ENCODE results near the gene CERS6. TPM values are rescaled to one million over a fixed set of nuclear protein-coding genes. Genes with fewer than 3 reads are reported as not detected.

CERS6 gene
- total RNA-seq, 1 experiment from 2014 or later = 17.3 TPM

DNA sequence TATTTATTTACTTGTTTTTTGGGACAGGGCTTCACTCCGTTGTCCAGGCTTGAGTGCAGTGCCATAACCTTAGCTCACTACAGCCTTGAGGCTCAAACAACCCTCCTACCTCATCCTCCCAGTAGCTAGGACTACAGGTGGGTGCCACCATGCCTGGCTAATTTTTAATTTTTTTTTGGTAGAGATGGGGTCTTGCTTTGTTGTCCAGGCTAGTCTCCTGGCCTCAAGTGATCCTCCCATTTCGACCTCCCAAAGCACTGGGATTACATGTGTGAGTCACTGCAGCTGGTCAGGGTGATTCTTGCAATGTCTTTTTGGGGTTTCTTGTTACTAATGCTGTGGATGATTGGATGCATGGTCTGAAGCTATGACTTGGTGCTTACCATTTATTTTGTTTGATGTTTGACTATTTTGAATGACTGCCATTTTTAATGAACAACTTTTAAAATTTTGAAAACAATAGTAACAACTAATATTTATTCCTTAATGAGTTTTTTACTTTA lies 6.5 kb downstream of the CERS6 start (continued):
- TF ChIP-seq, protein P1, sequence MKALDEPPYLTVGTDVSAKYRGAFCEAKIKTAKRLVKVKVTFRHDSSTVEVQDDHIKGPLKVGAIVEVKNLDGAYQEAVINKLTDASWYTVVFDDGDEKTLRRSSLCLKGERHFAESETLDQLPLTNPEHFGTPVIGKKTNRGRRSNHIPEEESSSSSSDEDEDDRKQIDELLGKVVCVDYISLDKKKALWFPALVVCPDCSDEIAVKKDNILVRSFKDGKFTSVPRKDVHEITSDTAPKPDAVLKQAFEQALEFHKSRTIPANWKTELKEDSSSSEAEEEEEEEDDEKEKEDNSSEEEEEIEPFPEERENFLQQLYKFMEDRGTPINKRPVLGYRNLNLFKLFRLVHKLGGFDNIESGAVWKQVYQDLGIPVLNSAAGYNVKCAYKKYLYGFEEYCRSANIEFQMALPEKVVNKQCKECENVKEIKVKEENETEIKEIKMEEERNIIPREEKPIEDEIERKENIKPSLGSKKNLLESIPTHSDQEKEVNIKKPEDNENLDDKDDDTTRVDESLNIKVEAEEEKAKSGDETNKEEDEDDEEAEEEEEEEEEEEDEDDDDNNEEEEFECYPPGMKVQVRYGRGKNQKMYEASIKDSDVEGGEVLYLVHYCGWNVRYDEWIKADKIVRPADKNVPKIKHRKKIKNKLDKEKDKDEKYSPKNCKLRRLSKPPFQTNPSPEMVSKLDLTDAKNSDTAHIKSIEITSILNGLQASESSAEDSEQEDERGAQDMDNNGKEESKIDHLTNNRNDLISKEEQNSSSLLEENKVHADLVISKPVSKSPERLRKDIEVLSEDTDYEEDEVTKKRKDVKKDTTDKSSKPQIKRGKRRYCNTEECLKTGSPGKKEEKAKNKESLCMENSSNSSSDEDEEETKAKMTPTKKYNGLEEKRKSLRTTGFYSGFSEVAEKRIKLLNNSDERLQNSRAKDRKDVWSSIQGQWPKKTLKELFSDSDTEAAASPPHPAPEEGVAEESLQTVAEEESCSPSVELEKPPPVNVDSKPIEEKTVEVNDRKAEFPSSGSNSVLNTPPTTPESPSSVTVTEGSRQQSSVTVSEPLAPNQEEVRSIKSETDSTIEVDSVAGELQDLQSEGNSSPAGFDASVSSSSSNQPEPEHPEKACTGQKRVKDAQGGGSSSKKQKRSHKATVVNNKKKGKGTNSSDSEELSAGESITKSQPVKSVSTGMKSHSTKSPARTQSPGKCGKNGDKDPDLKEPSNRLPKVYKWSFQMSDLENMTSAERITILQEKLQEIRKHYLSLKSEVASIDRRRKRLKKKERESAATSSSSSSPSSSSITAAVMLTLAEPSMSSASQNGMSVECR (CRISPR knock-in tag; IDR thresholded peaks at IDR 0.05; ENCODE audit: borderline replicate concordance) = no peak

- no peak for DNase-seq (ENCODE audit: low spot score)
These were observed 9.5 kb downstream of the CERS6 start for GRCh38 chr2:168465594-168465993.

GRCh38 chr2:168466190-168466737 lies 10.2 kb downstream of the CERS6 start:
- Mint-ChIP-seq H3K4me3 (no peak overlapping the region), H3K4me1 (peaks cover 69% of the 10 kb centered on the region), H3K9me3 (no peaks in the 10 kb centered on the region), H3K36me3 (no peaks in the 10 kb centered on the region), H3K27me3 (ENCODE audit: low read depth) (peaks cover 19% of the 10 kb centered on the region), H3K27ac (no peak overlapping the region)
- ATAC-seq = no peak
- ChIA-PET POLR2A (interaction anchor here (0.8 kb wide), 1 partner anchor 35 kb away, joined by 4 read pairs; no protein-coding TSS in a partner anchor), CTCF (interaction anchor here (0.9 kb wide), 1 partner anchor 28 kb away, joined by 3 read pairs; no protein-coding TSS in a partner anchor)
- DNase-seq (ENCODE audit: low spot score) = no peak
- TF ChIP-seq ESRRA (CRISPR knock-in tag; IDR thresholded peaks at IDR 0.05; ENCODE audit: borderline replicate concordance) (no peak), TCF7 (CRISPR knock-in tag; IDR thresholded peaks at IDR 0.05; ENCODE audit: low read depth) (no peak), ZNF138 (CRISPR knock-in tag; conservative IDR thresholded peaks at IDR 0.05) (no peak), NFYB (CRISPR knock-in tag; conservative IDR thresholded peaks at IDR 0.05; ENCODE audit: low read depth) (no peak), ZNF532 (CRISPR knock-in tag; IDR thresholded peaks at IDR 0.05; ENCODE audit: borderline replicate concordance) (no peak), CREB1 (CRISPR knock-in tag; IDR thresholded peaks at IDR 0.05) (no peak), FOXP1 (CRISPR knock-in tag; IDR thresholded peaks at IDR 0.05; ENCODE audit: borderline replicate concordance) (no peak), IRF2 (CRISPR knock-in tag; IDR thresholded peaks at IDR 0.05; ENCODE audit: borderline replicate concordance, low read depth) (no peak), JUN (CRISPR knock-in tag; IDR thresholded peaks at IDR 0.05) (no peak)
- TF ChIP-seq, protein P2, sequence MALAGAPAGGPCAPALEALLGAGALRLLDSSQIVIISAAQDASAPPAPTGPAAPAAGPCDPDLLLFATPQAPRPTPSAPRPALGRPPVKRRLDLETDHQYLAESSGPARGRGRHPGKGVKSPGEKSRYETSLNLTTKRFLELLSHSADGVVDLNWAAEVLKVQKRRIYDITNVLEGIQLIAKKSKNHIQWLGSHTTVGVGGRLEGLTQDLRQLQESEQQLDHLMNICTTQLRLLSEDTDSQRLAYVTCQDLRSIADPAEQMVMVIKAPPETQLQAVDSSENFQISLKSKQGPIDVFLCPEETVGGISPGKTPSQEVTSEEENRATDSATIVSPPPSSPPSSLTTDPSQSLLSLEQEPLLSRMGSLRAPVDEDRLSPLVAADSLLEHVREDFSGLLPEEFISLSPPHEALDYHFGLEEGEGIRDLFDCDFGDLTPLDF (CRISPR knock-in tag; IDR thresholded peaks at IDR 0.05) = no peak

More at GRCh38 chr2:168465594-168465993, 9.5 kb downstream of the CERS6 start:
- Mint-ChIP-seq H3K4me3 (no peak overlapping the region), H3K27me3 (ENCODE audit: low read depth) (peaks cover 16% of the 10 kb centered on the region), H3K27ac (no peak overlapping the region), H3K4me1 (peaks cover 63% of the 10 kb centered on the region), H3K9me3 (no peaks in the 10 kb centered on the region), H3K36me3 (no peaks in the 10 kb centered on the region)
- ChIA-PET POLR2A (interaction anchor here (0.8 kb wide), 1 partner anchor 34 kb away, joined by 4 read pairs; no protein-coding TSS in a partner anchor), CTCF (interaction anchor here (0.9 kb wide), 1 partner anchor 29 kb away, joined by 3 read pairs; no protein-coding TSS in a partner anchor)
- ATAC-seq = no peak
- TF ChIP-seq PRRX2 (CRISPR knock-in tag; IDR thresholded peaks at IDR 0.05) (no peak), ZNF671 (CRISPR knock-in tag; IDR thresholded peaks at IDR 0.05) (no peak), USF1 (CRISPR knock-in tag; IDR thresholded peaks at IDR 0.05) (no peak), GRHL2 (CRISPR knock-in tag; IDR thresholded peaks at IDR 0.05; ENCODE audit: insufficient replicate concordance, severe bottlenecking) (no peak), ZNF396 (CRISPR knock-in tag; IDR thresholded peaks at IDR 0.05; ENCODE audit: borderline replicate concordance) (no peak), IRF1 (CRISPR knock-in tag; IDR thresholded peaks at IDR 0.05) (no peak), JUN (CRISPR knock-in tag; IDR thresholded peaks at IDR 0.05) (no peak), MXD4 (CRISPR knock-in tag; IDR thresholded peaks at IDR 0.05; ENCODE audit: borderline replicate concordance) (no peak), ZNF121 (CRISPR knock-in tag; IDR thresholded peaks at IDR 0.05) (no peak), ESRRA (CRISPR knock-in tag; IDR thresholded peaks at IDR 0.05; ENCODE audit: borderline replicate concordance) (no peak)
- TF ChIP-seq, protein P2 (CRISPR knock-in tag; IDR thresholded peaks at IDR 0.05) = no peak

Measured in WTC11 (cell line).